ENCODE results near the gene ATXN1L. TPM values are rescaled to one million over a fixed set of nuclear protein-coding genes. Genes with fewer than 3 reads are reported as not detected.
"Not testable (repeated sequence)": the region's sequence is repeated elsewhere in the genome, so short reads cannot be mapped to it uniquely, and the experiment has no call there.

Gene ATXN1L
- total RNA-seq, 1 donor from 2014 or later: 12.3 TPM

DNA sequence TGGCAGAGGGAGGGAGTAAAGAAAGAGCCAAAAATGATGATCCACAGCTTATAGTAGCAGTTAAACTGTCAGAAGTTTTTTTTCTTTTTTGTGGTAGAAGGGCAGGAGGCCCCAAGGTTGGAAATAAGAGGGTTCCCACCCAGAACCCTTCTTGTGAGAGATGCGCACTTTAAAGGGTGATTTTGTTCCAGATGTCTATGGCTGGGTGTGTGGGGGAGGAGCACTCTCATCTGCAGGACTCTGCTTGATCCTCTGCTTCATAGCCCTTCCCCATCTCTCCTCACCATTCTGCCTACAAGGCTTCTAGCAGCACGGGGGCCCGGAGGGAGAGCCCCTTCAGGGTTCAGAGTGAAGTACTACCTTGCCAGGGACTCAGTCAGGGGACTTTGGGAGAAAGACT, 6.4 kb downstream of the ATXN1L start:
- no peak for DNase-seq (ENCODE audit: low read depth in 2 of 2)

DNA sequence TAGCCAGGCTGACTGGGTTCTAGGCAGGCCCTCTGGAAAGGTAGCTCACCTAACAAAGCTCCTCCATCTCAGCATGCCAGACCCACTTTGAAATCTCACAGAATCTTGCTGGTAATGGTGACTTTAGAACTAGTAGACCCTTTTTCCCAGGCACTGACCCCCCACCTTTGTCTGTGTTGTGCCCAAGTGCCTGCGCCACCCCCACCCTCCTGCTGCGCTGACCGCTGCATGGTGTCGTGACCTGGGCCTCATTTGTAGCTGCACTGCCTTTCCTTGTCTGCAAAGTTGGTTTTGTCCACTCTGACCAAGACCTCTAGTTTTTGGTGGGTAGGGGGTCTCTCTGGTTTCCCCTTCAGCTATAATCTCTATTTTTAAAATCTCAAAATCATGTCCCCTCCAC, 6.8 kb downstream of the ATXN1L start:
- no peak for DNase-seq (ENCODE audit: low read depth in 2 of 2)

DNA sequence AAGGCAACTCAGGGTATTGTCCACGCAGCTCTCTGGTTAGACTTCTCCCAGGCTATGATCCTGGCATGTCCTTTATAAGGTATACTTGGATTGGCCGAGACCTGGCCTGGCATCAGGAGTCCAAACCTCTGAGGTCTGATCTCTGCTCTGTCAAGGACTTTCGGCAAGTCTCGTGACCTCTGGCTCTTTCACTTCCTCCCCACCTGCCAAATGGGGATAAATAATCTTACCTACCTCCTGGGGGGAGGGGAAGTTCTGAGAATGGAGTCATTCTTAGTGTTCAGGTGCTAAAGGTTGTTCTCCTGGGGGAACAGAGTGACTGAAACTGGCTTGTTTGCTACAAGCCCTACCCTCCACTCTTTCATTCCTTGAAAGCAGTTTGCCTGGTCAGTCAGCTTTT, 7.6 kb downstream of the ATXN1L start:
- no peak for DNase-seq (ENCODE audit: low read depth in 2 of 2)

DNA sequence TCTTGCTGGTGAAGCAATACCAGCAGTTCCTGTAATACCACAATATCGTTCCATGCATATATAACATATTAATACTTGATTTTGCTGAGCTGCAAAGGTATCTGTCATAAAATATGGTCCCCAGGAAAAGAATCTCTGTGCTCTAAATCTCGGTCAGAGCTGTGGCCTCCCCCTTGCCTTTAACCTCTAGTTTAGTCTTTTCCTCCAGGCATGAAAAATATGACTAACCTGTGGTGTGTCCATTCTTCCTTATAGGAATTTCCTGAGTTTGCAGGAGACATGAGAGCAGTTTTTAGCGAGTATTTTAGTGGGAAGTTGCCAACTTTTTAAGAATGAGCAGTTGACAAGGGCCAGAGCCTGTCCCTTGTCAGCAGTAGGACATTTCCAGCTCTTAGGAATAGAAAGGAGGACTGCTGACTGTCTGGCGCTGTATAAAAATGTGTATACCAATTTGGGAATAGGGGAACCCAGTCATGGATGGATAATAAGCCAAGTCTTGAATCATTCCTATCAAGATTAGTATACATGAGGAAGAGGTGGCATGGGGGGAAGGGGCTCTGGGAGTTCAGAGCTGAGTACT, 8.7 kb downstream of the ATXN1L start:
- DNase-seq (ENCODE audit: low read depth in 2 of 2): no peak

DNA sequence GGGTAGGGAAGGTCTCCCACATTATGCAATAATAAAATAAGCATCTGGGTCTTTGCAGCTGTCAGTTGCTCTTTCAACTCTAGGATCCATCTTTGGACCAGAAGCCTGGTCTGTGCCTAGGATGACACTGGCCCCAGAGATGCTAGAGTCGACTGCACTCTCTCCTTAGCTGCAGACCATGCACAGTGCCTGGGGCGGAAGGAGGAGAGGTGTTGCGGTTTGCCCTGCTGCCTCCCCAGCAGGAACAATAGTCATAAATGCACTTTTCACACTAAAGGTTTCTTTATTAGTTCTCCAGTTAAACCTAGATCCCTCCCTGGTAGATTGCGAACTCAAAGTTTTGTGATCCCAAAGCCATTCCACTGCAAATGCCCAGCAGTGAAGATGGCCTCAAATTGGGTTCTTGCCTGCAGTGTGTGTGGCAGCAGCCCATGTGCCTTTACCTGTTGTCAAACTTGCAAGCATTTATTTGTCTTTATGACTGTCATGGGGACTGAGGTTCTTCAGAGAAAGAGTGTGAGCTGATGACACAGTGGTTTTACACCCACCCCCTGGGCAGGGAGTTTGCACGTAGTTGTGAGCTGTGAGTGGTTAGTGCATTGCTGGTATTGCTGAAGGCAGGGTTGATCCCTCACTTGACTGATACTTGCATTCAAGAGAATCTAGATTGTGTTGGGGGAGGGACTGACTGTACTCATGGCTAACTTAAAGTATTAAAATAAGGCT, 10.3 kb downstream of the ATXN1L start:
- no peak for DNase-seq (ENCODE audit: low read depth in 2 of 2)

DNA sequence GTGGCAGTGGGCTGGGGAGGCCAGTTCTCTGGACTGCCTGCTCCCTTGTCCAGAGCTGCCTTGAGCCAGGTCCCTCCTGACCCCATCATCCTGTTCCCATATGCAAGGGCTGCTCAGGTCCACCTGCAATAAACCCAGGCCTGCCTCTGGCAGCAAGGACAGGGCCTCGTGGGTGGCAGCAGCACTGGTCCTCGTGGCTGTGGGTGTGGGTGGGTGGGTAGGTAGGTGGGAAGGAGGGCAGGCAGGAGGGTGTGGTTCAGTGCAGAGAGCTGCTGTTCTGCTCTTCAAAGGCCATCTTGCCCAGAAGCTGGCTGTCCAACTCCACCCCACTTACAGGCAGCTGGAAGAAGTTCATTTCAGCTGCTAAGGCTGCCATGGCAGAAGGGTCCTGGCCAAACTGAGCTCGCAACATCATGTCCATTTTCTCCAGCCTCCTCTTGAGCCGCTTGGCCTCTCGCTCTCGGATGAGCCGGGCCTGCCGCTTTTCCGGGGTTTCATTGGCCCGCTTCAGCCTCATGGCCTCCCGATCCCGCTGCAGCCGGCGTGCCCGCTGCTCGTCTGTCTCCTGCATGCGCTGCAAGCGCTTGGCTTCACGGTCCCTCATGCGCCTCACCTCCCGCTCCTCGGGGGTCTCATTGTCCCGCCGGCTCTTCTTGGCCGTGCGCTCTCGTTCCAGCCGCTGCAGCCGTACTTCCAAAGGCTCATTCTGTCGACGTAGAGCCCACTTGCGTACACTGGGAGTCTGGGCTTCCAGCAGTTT, 14.2 kb downstream of the ATXN1L start:
- no peak for DNase-seq (ENCODE audit: low read depth in 2 of 2)

DNA sequence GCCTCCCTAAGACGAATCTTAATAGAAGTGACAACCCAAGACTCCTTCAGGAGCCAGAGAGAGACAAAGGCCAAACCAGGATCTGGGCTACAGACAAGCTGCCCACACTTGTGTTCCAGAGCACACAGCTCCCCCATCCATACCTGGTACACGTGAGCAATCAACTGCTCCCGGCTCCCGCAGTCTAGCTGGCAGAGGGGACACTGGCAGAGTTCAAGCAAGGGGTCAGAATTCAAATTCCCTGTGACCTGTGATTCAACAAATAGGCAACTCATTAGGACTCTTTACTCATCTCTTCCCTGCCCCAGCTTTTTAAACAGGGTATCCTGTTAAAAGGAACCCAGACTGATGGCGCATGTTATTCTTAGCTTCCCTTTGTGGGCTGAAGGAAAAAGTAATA, 18.2 kb downstream of the ATXN1L start:
- DNase-seq (ENCODE audit: low read depth in 2 of 2): no peak

DNA sequence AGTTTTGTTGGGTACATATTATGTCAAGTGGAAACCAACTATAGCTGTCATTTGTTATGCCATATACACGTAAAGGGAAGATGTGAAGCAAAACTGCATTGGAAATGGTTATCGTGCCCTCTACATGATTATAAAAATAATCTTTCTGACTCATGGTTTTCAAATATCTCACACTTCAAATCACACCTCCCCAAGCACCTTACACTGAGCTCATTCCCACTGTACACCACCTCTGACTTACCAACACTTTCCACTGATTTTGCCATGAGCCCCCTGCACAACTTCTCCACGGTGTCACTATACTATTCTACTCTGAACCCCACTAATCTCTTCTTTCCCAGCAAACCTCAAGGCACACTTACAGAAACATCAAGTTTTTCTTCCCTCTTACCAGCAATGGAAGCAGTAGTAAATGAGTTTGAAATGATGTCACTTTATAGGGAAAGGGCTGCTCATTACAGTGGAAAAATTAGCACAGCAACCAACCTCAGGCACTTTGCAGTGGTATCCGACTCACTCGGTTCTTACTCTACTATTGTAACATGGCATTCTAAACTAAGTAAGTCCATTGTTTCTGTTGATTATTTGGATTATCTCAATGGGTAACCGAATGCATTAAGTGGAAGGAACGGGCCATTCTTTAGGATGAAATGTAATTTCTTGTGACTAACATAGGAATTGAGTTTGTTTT, 19.5 kb downstream of the ATXN1L start:
- no peak for DNase-seq (ENCODE audit: low read depth in 2 of 2)

DNA sequence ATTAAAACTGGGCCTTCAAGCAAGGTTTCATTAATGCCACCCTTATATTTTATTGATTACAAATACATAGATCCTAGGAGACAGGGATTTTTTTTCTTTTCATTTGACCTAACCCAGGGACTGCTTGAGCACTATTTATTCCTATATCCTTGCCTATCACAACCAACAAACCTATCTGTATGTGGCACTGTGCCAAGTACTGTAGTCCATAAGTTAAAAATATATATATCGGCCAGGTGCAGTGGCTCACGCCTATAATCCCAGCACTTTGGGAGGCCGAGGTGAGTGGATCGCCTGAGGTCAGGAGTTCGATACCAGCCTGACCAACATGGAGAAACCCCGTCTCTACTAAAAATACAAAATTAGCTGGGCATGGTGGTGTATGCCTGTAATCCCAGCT, 21.4 kb downstream of the ATXN1L start:
- DNase-seq (ENCODE audit: low read depth in 2 of 2): not testable (repeated sequence)

DNA sequence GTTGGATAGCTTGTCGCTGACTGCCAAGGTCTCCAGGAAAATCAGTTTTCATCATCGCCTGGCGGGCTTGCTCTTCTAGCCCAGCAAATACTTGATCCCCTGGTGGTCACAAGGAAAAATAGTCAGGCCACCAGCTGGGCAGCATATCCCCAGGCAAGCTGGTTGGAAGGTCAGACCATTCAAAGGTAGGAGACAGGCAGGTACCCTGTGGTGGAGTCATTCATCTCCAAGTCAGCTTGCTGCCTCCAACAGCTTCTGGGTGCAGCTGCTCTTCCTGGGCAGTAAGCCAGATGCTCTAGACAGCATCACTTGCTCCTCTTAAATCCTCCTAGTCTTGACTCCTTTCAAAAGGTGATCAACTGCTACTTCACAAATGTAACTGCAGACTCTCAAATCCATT, 22.2 kb downstream of the ATXN1L start:
- no peak for DNase-seq (ENCODE audit: low read depth in 2 of 2)

DNA sequence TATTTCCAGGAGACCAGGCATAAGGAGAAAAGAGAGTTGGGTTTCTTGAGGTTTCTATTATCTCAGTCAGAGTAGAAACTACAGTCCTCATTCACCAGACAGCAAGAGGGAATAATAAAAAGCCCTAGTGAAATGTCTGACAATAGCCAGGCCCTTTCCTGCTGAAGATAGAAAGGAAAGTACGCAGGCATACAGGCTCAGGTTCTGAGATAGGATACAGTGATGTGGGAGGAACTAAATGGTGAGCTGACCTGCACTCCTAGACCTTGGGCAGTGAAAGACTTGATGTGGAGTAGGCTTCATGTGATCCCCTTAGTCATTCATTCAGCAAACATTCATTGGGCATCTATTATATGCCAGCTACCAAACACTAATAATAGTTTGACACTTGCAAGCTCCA, 23.3 kb downstream of the ATXN1L start:
- no peak for DNase-seq (ENCODE audit: low read depth in 2 of 2)

DNA sequence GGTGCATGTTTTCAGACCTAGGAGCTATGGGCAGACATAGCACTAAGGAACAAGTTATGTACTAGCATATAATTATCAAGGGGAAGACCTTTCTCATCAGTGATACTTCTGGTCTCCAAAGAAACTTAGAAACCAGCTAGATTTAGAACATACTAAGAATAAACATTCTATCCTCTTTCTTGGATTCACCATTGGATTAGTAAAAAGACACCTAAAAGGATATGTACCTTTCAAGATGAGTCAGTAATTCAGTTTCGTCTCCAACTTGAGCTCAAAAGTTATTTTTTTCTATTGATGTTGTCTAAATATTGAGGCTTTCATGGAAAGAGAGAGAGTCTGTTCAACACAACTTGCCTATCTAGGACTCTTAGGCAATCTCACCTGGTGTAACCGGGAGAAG, 25.0 kb downstream of the ATXN1L start:
- no peak for DNase-seq (ENCODE audit: low read depth in 2 of 2)

DNA sequence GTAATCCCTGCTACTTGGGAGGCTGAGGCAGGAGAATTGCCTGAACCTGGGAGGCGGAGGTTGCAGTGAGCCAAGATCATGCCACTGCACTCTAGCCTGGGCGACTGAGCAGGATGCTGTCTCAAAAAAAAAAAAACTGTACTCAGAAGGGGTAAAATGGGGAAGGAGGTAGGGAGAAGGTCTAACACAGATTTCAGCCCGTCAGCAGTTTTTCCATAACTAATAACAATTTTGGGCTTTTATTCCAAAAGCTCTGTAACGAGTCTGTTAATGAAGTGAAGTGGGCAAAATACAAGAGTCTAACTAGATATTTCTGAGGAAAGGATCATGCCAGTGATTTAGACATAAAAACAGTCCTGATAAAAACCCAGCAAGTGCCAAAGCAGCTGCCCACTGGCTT, 27.4 kb downstream of the ATXN1L start:
- no peak for DNase-seq (ENCODE audit: low read depth in 2 of 2)

DNA sequence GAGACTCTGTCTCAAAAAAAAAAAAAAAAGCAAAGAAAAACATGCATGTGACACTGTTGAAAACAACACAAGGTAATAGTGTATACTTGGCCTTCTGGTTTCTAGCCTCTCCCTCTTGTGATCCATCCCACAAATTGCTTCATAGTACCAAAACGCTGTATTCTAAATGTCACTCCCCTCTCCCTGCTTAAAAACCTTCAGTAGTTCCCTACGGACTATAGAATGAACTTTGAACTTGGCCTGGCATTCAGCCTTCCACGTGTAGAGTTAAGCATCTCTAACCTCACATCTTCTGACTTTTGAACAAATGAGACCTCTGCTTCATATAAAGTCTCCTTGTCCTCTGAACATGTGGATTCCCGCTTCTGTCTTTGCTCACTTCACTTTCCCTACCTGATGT, 33.1 kb downstream of the ATXN1L start:
- no peak for DNase-seq (ENCODE audit: low read depth in 2 of 2)

DNA sequence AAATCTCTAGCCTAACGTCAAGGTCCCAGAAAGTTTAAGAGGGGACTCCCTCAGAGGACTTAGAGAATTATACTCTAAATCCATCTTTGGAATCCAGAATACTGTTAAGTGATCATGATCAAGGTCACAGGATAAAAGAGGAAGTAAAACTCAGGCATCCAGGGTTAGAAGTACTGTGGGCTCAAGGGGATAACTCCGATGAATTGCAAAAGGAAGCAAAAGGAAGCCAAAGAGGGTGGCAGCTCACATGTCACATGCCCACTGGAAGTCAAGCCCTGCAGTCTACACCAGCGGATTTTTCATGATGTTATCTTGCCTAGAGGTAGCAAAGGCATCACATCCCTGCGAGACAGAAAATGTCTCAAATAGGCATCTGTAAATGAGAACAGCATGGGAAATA, 34.4 kb downstream of the ATXN1L start:
- DNase-seq (ENCODE audit: low read depth in 2 of 2): no peak

DNA sequence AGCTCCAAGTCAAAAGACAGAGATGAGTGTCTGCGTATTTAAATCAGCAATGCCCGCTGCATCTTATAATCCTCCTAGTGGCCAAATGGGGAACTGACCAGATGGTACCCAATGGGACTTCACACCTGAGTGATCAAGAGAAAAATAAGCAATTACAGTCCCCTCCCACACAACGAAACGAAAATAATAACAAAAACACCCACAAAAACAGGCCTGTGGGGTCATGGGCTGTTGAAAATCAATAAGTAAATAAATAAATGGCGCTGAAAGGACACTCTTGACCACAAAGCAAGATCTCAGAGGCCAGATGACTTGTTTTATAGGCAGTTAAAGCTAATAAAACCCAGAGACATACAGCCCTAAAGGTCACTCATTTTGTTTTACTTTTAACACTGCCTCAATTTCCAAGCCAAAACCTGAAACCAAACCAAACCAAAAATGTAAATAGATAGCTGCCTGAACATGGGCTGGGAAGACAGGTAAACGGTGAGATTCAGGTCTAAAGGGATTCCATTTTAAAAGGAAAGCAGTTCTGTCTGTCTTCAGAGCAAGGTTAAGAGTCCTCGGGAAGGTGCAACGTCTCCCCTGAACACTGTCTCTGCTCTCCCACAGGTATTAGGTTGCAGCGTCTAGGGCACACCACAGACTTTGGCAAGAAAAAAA, 36.9 kb downstream of the ATXN1L start:
- peak; percentile 48 to 81 for DNase-seq (ENCODE audit: low read depth in 2 of 2)

DNA sequence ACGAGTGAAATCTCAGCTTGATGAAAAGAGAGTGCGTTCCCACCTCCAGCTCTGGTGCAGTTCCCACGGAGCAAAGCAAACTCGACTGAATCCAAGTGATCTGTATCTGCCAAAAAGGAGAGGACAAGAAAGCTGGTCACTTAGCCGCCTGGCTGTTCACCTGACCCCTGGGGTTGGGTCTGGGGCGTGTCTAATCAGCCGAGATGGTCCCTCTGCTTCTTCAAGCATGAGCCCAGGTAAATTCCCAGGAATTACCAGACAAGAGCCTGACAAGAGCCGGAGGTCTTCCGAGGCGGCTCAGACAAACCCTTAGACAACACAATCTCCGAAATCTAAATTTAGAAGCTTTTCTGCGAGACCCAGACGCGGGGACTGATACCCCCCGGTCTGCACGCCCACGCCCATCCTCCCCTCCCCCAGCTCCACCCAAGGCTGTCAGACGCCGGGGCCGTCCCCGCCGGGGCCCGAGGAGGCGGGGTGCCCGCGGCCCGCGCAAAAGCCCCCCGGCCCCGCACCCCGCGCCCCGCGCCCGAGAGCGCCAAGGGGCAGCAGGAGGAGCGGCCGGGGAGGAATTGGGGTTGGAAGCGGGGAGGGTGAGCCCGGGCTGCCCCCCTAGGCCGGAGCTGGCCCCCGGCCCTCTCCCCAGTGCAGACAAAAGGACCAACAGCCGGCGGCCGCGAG, 37.5 kb downstream of the ATXN1L start:
- DNase-seq (ENCODE audit: low read depth in 2 of 2): peak in 1 of 2 donors; percentile 17

DNA sequence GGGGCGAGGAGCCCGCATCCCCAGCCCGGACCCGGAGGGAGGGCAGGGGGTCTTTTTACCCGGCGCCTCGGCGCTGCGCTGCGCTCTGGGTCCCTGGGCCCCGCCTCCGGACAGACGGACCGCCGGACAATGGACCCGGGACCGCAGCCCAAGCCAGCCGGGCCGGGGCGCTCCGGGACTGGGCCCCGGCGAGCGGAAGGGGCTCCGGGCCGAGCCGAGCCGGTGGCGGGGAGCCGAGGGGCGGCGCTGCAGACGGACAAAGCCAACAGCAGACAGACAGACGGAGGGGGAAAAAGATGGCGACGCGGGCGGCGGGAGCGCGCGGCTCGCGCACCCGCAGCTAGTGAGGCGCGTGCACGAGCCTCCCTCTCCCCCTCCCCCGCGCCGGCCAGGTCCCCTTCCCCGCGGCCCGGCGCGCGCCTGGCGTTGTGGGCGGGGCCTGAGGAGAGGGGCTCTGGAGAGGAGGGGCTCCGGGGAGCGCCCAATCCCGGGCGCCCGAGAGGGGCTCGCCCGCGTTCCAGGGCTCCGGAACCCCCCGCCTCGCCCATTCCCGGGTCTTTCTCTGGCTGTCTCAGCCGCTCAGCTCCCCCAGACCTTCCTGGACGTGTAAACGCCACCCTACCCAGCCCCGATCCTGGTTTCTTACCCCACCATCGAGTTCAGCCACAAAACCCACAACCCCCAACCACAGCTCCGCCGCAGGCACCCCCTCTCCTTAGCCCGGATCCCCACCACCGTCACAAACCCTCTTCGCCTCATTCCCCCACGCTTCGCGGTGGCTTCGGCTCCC, 38.3 kb downstream of the ATXN1L start, which contains the start of gene ZNF821:
Gene ZNF821 (minus strand): TSS at position 334 of the 790 bp plus-strand sequence. CDS start 4,236 bp downstream, outside the sequence.
- peak; percentile 40 to 87 for DNase-seq (ENCODE audit: low read depth in 2 of 2)

DNA sequence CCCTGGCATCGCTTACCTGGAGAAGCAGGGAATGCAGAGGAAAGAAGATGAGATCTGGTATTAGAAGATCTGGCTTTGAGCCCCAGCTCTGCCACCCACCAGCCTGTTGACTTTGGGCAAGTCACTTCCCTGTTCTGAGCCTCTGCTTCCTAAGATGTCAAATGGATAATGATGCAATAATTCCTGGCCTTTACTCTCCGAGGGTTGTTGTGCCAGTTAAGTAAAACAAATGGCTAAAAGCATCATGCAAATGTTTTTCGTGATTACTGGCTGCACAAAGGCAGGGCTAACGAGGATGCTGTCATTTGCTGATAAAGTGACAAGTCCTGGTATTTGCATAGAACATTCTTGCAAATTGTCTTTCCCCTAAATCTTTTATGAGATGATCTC, 39.5 kb downstream of the ATXN1L start:
- DNase-seq (ENCODE audit: low read depth in 2 of 2): no peak

DNA sequence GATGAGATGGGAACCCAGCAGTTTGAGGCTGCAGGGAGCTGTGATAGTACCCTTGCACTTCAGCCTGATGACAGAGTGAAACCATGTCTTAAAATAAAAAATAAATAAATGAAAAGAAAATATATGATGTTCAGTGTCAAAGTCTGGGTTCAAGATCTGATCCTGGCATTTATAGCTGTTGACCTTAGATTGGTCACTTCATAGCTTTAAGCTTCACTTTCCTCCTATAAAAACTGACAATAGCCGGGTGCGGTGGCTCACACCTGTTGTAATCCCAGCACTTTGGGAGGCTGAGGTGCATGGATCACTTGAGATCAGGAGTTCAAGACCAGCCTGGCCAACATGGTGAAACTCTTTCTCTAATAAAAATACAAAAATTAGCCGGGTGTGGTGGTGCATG, 43.4 kb downstream of the ATXN1L start:
- DNase-seq (ENCODE audit: low read depth in 2 of 2): no peak
